GM15510 (cell line): ENCODE results near the gene EOLA1.
A peak's percentile ranks its signal among the peaks of the same experiment; 100 is the strongest.

Source experiments
- POLR2A ChIP-seq: IDR thresholded peaks from 3 replicates; pipeline ENCODE4 v1.6.1; 2011; ENCODE audit warnings: borderline replicate concordance; ENCODE audit not compliant: insufficient read length; ENCODE audit errors: extremely low read depth

The EOLA1 gene

GRCh38 chrX:149540621-149541520 lies at the start of gene EOLA1:
EOLA1 (plus strand) TSS chrX:149541012; CDS start chrX:149545631, 4,619 bp downstream.
- peak; percentile 71 for TF ChIP-seq POLR2A

GRCh38 chrX:149491812-149492211 lies 49.0 kb upstream of the EOLA1 start:
- TF ChIP-seq POLR2A = no peak

GRCh38 chrX:149493567-149494562 lies 46.9 kb upstream of the EOLA1 start:
- no peak for TF ChIP-seq POLR2A

- no peak for TF ChIP-seq POLR2A
Measured at GRCh38 chrX:149494844-149495565, 45.8 kb upstream of the EOLA1 start.

GRCh38 chrX:149495573-149496071 lies 45.2 kb upstream of the EOLA1 start:
- no peak for TF ChIP-seq POLR2A

- TF ChIP-seq POLR2A = no peak
Measured at GRCh38 chrX:149497054-149497453, 43.8 kb upstream of the EOLA1 start.

- no peak for TF ChIP-seq POLR2A
Measured at GRCh38 chrX:149497626-149498025, 43.2 kb upstream of the EOLA1 start.

- TF ChIP-seq POLR2A = no peak
Measured at GRCh38 chrX:149498767-149499166, 42.0 kb upstream of the EOLA1 start.

- TF ChIP-seq POLR2A = no peak
Measured at GRCh38 chrX:149499766-149500165, 41.0 kb upstream of the EOLA1 start.

GRCh38 chrX:149504226-149504914 lies 36.4 kb upstream of the EOLA1 start:
- TF ChIP-seq POLR2A = no peak

GRCh38 chrX:149504915-149505651 lies 35.7 kb upstream of the EOLA1 start, which contains the start of gene IDS:
IDS (minus strand) TSS chrX:149505306; CDS start chrX:149505137, 169 bp downstream.
- TF ChIP-seq POLR2A = peak; percentile 86

- TF ChIP-seq POLR2A = no peak
Measured at GRCh38 chrX:149505671-149506070, 35.1 kb upstream of the EOLA1 start.

- TF ChIP-seq POLR2A = no peak
Measured at GRCh38 chrX:149506349-149506748, 34.5 kb upstream of the EOLA1 start.

- TF ChIP-seq POLR2A = no peak
Measured at GRCh38 chrX:149508467-149508866, 32.3 kb upstream of the EOLA1 start.

- TF ChIP-seq POLR2A = no peak
Measured at GRCh38 chrX:149510386-149510785, 30.4 kb upstream of the EOLA1 start.
